HCT116 (cell line): ENCODE data around the gene SMARCAL1. TPM values are rescaled to one million over a fixed set of nuclear protein-coding genes. Genes with fewer than 3 reads are reported as not detected.

Experiments used
- ATAC-seq: fragments of 200-7000 bp; cut with Tn5 transposase; 2 replicates; pipeline ENCODE4 v1.9.1; 2020; ENCODE audit warnings: mild to moderate bottlenecking, moderate library complexity
- BruUV-seq: library from RNA; stranded (reverse); fragments of 400-500 nt; replicated peaks from 2 replicates; lab custom pipeline; 2021; lab: Mats Ljungman, UMichigan
- CTCF ChIA-PET: fragments of 300-600 bp; sonication (Branson Sonifier 250); formaldehyde crosslinking; loops from one replicate; lab custom pipeline; 2021; ENCODE audit warnings: antibody characterized with exemption; lab: Charles Lee
- POLR2A ChIA-PET: fragments of 300-600, 350-600 bp; sonication (Branson Sonifier 250); formaldehyde crosslinking; loops from one replicate; lab custom pipeline; 2021; ENCODE audit warnings: antibody characterized with exemption; lab: Charles Lee
- RAD21 ChIA-PET, 2 experiments: fragments of 300-600 bp; sonication (Branson Sonifier 250); formaldehyde crosslinking; loops; one replicate each; lab custom pipeline; 2023; ENCODE audit warnings: low total read pairs in 2 of 2; ENCODE audit not compliant: uncharacterized antibody in 2 of 2, unreplicated experiment in 2 of 2, low non-redundant PET in 1 of 2; lab: Charles Lee
- DNase-seq: peaks from one replicate; pipeline ENCODE4 v3.0.0-alpha.2; 2010; ENCODE audit warnings: low read depth, low spot score
- H2AFZ ChIP-seq: fragments of 200-600 bp; shearing (Covaris generic), sonication (generic); 2 replicates; pipeline ENCODE4 v1.6.1; 2017; ENCODE audit warnings: low read depth, mixed run types, mixed read lengths, antibody characterized with exemption, low read length; ENCODE audit not compliant: poor library complexity, severe bottlenecking
- H3K27ac ChIP-seq: 2 replicates; pipeline ENCODE4 v1.5.1; 2012; ENCODE audit warnings: low read depth, low read length
- H3K27me3 ChIP-seq: fragments of 200-600 bp; sonication (generic); 2 replicates; pipeline ENCODE4 v1.6.1; 2016; ENCODE audit warnings: mixed run types, low read length, mixed read lengths; ENCODE audit not compliant: insufficient read depth
- H3K36me3 ChIP-seq, 2 experiments: fragments of 200-500 bp in 1 of 2; fragments of 200-600 bp in 1 of 2; sonication (Bioruptor generic) in 1 of 2; sonication (generic) in 1 of 2; 2 replicates each; pipeline versions ENCODE4 v1.5.1 to v1.6.1; 2014 to 2016; ENCODE audit warnings: low read length in 2 of 2, inconsistent platforms in 1 of 2, mixed read lengths in 1 of 2, mixed run types in 1 of 2; ENCODE audit not compliant: insufficient read depth in 2 of 2, control insufficient read depth in 1 of 2
- H3K4me1 ChIP-seq, 2 experiments: fragments of 200-600 bp in 1 of 2; sonication (generic) in 1 of 2; 2 replicates each; pipeline versions ENCODE4 v1.5.1 to v1.6.1; 2012 to 2017; ENCODE audit warnings: low read length in 2 of 2, inconsistent platforms in 1 of 2, mild to moderate bottlenecking in 1 of 2, mixed read lengths in 1 of 2, mixed run types in 1 of 2, moderate library complexity in 1 of 2; ENCODE audit not compliant: insufficient read depth in 2 of 2, control insufficient read depth in 1 of 2
- H3K4me2 ChIP-seq: fragments of 200-600 bp; sonication (generic); 2 replicates; pipeline ENCODE4 v1.6.1; 2017; ENCODE audit warnings: mixed run types, low read length, mixed read lengths
- H3K4me3 ChIP-seq, 2 experiments: fragments of 200-600 bp in 1 of 2; sonication (generic) in 1 of 2; replicated peaks in 1 of 2; 2 replicates each; pipeline ENCODE4 v1.5.1; 2011 to 2016; ENCODE audit warnings: low read length in 2 of 2, control low read depth in 1 of 2, low read depth in 1 of 2, mild to moderate bottlenecking in 1 of 2, mixed read lengths in 1 of 2, mixed run types in 1 of 2
- H3K79me2 ChIP-seq: fragments of 200-600 bp; sonication (generic); 2 replicates; pipeline ENCODE4 v1.6.1; 2017; ENCODE audit warnings: mild to moderate bottlenecking, mixed run types, low read length, moderate library complexity, mixed read lengths; ENCODE audit not compliant: insufficient read depth
- H3K9ac ChIP-seq: fragments of 200-600 bp; sonication (generic); 2 replicates; pipeline ENCODE4 v1.6.1; 2016; ENCODE audit warnings: low read length, mixed read lengths
- H3K9me2 ChIP-seq: fragments of 200-600 bp; sonication (generic), shearing (Covaris generic); 2 replicates; pipeline ENCODE4 v1.6.1; 2017; ENCODE audit warnings: mixed run types, mild to moderate bottlenecking, moderate library complexity; ENCODE audit not compliant: insufficient read depth
- H3K9me3 ChIP-seq, 2 experiments: fragments of 200-500 bp in 1 of 2; fragments of 200-600 bp in 1 of 2; sonication (Bioruptor generic) in 1 of 2; sonication (generic) in 1 of 2; 2 replicates each; pipeline ENCODE4 v1.6.1; 2014 to 2017; ENCODE audit warnings: low read length in 2 of 2, mixed read lengths in 2 of 2, inconsistent platforms in 1 of 2, low read depth in 1 of 2, mild to moderate bottlenecking in 1 of 2, mixed run types in 1 of 2, moderate library complexity in 1 of 2; ENCODE audit not compliant: control insufficient read depth in 1 of 2, insufficient read depth in 1 of 2
- H4K20me1 ChIP-seq: fragments of 200-600 bp; sonication (generic), shearing (Covaris generic); 2 replicates; pipeline ENCODE4 v1.6.1; 2017; ENCODE audit warnings: mixed run types, mild to moderate bottlenecking, moderate library complexity; ENCODE audit not compliant: insufficient read depth
- CEBPB ChIP-seq: IDR thresholded peaks from 2 replicates; pipeline ENCODE4 v1.6.1; 2012; ENCODE audit warnings: low read depth
- EGR1 ChIP-seq: IDR thresholded peaks from 2 replicates; pipeline ENCODE4 v1.6.1; 2012; ENCODE audit warnings: low read depth
- EZH2 ChIP-seq: fragments of 200-600 bp; sonication (generic); IDR thresholded peaks from 2 replicates; pipeline ENCODE4 v1.6.1; 2017; ENCODE audit warnings: antibody characterized with exemption, mixed run types
- FOSL1 ChIP-seq: IDR thresholded peaks from 2 replicates; pipeline ENCODE4 v1.6.1; 2012; ENCODE audit warnings: low read depth
- JUND ChIP-seq: IDR thresholded peaks from 2 replicates; pipeline ENCODE4 v1.6.1; 2012
- MAX ChIP-seq: IDR thresholded peaks from 2 replicates; pipeline ENCODE4 v1.6.1; 2012
- POLR2A ChIP-seq: IDR thresholded peaks from 2 replicates; pipeline ENCODE4 v1.7.0; 2011; ENCODE audit warnings: borderline replicate concordance; ENCODE audit not compliant: insufficient read depth, insufficient read length; ENCODE audit errors: extremely low read depth
- RAD21 ChIP-seq: IDR thresholded peaks from 2 replicates; pipeline ENCODE4 v1.6.1; 2012; ENCODE audit warnings: low read depth, mild to moderate bottlenecking
- REST ChIP-seq: IDR thresholded peaks from 2 replicates; pipeline ENCODE4 v1.6.1; 2012; ENCODE audit warnings: low read depth
- SIN3A ChIP-seq: IDR thresholded peaks from 2 replicates; pipeline ENCODE4 v1.6.1; 2012; ENCODE audit warnings: low read depth
- SP1 ChIP-seq: IDR thresholded peaks from 2 replicates; pipeline ENCODE4 v1.6.1; 2012; ENCODE audit warnings: low read depth
- YY1 ChIP-seq: IDR thresholded peaks from 2 replicates; pipeline ENCODE4 v1.6.1; 2011; ENCODE audit warnings: low read length, low read depth, moderate library complexity, mild to moderate bottlenecking; ENCODE audit not compliant: insufficient replicate concordance; ENCODE audit errors: extremely low read depth
- ZFX ChIP-seq: fragments of 450-650 bp; IDR thresholded peaks from 2 replicates; pipeline ENCODE4 v1.6.1; 2017
- ZNF274 ChIP-seq: fragments of 200-500 bp; sonication (Bioruptor generic); IDR thresholded peaks from 2 replicates; pipeline ENCODE4 v1.6.1; 2014; ENCODE audit warnings: mild to moderate bottlenecking, low read depth, low read length, inconsistent platforms
- intact Hi-C: fragments of 100-400 bp; cut with micrococcal nuclease; formaldehyde crosslinking; loops from 2 replicates; pipeline ENCODE4 v1.10.0; 2022
- total RNA-seq: library from RNA; stranded (reverse); gene quantifications from one replicate; pipeline ENCODE4 v1.2.1, GENCODE V29; 2021; ENCODE audit not compliant: unreplicated experiment

The SMARCAL1 gene
- total RNA-seq, 1 experiment from 2014 or later: 18.0 TPM

- ATAC-seq (peak; percentile 85), DNase-seq (peak; percentile 50)
- no peak overlapping the region for H3K27ac ChIP-seq
- H3K36me3 ChIP-seq: peaks cover 0 to 5% of the 10 kb centered on the region in 2 experiments; a peak in 1 of 4 replicates
- H3K4me1 ChIP-seq: peaks cover 0 to 14% of the 10 kb centered on the region in 2 experiments; a peak in 2 of 4 replicates
- BruUV-seq: no TSS peak
- H3K9ac ChIP-seq: 0 out of 2 replicates have a peak overlapping the region, but pooled peaks have one; percentile 5
- no peaks in the 10 kb centered on the region for H3K9me3 ChIP-seq
- H3K27me3 ChIP-seq: no peaks in the 10 kb centered on the region
- POLR2A ChIA-PET: interaction anchor here (1.1 kb wide), 1 partner anchor 20 kb away, joined by 4 read pairs; the partner anchor contains the start of gene RPL37A
- CTCF ChIA-PET: no interaction called here
- no peaks in the 10 kb centered on the region for H4K20me1 ChIP-seq
- RAD21 ChIA-PET: no interaction called here
- no peak overlapping the region for H2AFZ ChIP-seq
- intact Hi-C loops: no loop called here
- H3K9me2 ChIP-seq: no peaks in the 10 kb centered on the region
- TF ChIP-seq EZH2 (no peak), SIN3A (0 out of 2 replicates have a peak, but pooled peaks have one; percentile 35), YY1 (peak; percentile 7), ZFX (no peak), SP1 (peak; percentile 37), RAD21 (no peak), CEBPB (no peak), FOSL1 (peak; percentile 30; the same call in 1 of the 2 replicates), MAX (peak; percentile 59), EGR1 (0 out of 2 replicates have a peak, but pooled peaks have one; percentile 24), ZNF274 (no peak), REST (no peak), POLR2A (no peak), JUND (peak; percentile 44)
- peak overlapping the region; percentile 33 for H3K4me2 ChIP-seq
- H3K79me2 ChIP-seq: no peaks in the 10 kb centered on the region
- H3K4me3 ChIP-seq: no peak overlapping the region
Observed at GRCh38 chr2:216478151-216478550, 65.9 kb downstream of the SMARCAL1 start.
